HepG2 (cell line): ENCODE results near the gene MRPS2. TPM values are rescaled to one million over a fixed set of nuclear protein-coding genes. Genes with fewer than 3 reads are reported as not detected.

Source experiments
- DMAP1 ChIP-seq: IDR thresholded peaks from 2 replicates; pipeline ENCODE4 v1.6.1; 2016
- EHMT2 ChIP-seq: fragments of 200-600 bp; sonication (generic); IDR thresholded peaks from 2 replicates; pipeline ENCODE4 v1.7.0; 2017; ENCODE audit warnings: antibody characterized with exemption, low read depth, low read length, borderline replicate concordance
- NFATC3 ChIP-seq: sonication (generic); formaldehyde crosslinking; IDR thresholded peaks from 2 replicates; pipeline ENCODE4 v1.5.1; 2020; ENCODE audit warnings: mild to moderate bottlenecking, missing genetic modification reagents
- NFYC ChIP-seq: IDR thresholded peaks from 2 replicates; pipeline ENCODE4 v1.6.1; 2016; ENCODE audit warnings: missing genetic modification reagents, missing compliant biosample characterization
- PHF20 ChIP-seq: sonication (generic); formaldehyde crosslinking; IDR thresholded peaks from 2 replicates; pipeline ENCODE4 v1.5.0; 2020; ENCODE audit warnings: mild to moderate bottlenecking, missing genetic modification reagents
- TOPORS ChIP-seq: sonication (generic); formaldehyde crosslinking; IDR thresholded peaks from 2 replicates; pipeline ENCODE4 v1.8.0; 2023; ENCODE audit warnings: mild to moderate bottlenecking, missing genetic modification reagents
- U2AF2 ChIP-seq: fragments of 200-400 bp; formaldehyde crosslinking; IDR thresholded peaks from 2 replicates; pipeline ENCODE4 v1.6.1; 2017; ENCODE audit warnings: low read depth, mild to moderate bottlenecking, low read length
- XBP1 ChIP-seq: sonication (generic); formaldehyde crosslinking; IDR thresholded peaks from 2 replicates; pipeline ENCODE4 v1.5.0; 2020; ENCODE audit warnings: missing genetic modification reagents
- ZBTB21 ChIP-seq: sonication (generic); formaldehyde crosslinking; IDR thresholded peaks from 2 replicates; pipeline ENCODE4 v1.4.0; 2020; ENCODE audit warnings: missing genetic modification reagents
- ZC3H4 ChIP-seq: sonication (generic); formaldehyde crosslinking; IDR thresholded peaks from 2 replicates; pipeline ENCODE4 v1.4.0; 2020; ENCODE audit warnings: missing genetic modification reagents, borderline replicate concordance
- ZNF572 ChIP-seq: sonication (generic); formaldehyde crosslinking; IDR thresholded peaks from 2 replicates; pipeline ENCODE4 v1.5.1; 2020; ENCODE audit warnings: mild to moderate bottlenecking, missing genetic modification reagents
- ZNF580 ChIP-seq: IDR thresholded peaks from 2 replicates; pipeline ENCODE4 v1.6.1; 2016; ENCODE audit warnings: low read depth, borderline replicate concordance
- ZNF589 ChIP-seq: sonication (generic); formaldehyde crosslinking; conservative IDR thresholded peaks from 2 replicates; pipeline ENCODE4 v1.8.0; 2022; ENCODE audit warnings: mild to moderate bottlenecking, moderate library complexity, missing genetic modification reagents
- ZNF607 ChIP-seq: sonication (generic); formaldehyde crosslinking; IDR thresholded peaks from 2 replicates; pipeline ENCODE4 v1.5.1; 2020; ENCODE audit warnings: missing genetic modification reagents, mild to moderate bottlenecking, borderline replicate concordance
- ZSCAN21 ChIP-seq: sonication (generic); formaldehyde crosslinking; IDR thresholded peaks from 2 replicates; pipeline ENCODE4 v1.8.0; 2022; ENCODE audit warnings: mild to moderate bottlenecking, missing genetic modification reagents, moderate library complexity, borderline replicate concordance
- polyA plus RNA-seq, 8 experiments: library from polyadenylated mRNA; depleted of rRNA in 3 of 8; stranded (reverse) in 7 of 8; unstranded in 1 of 8; fragments of >200 nt; fragmentation: Illumina TruSeq in 4 of 8; extraction: Trizol in 4 of 8; gene quantifications; 2 replicates each; pipeline versions ENCODE4 v1.2.1 to v1.2.3, GENCODE V29; 2011 to 2016; ENCODE audit warnings: low read depth in 4 of 8, missing spikeins in 1 of 8, mixed read lengths in 1 of 8; ENCODE audit not compliant: insufficient read depth in 1 of 8
- total RNA-seq, 5 experiments: library from RNA; depleted of rRNA; stranded (reverse); fragments of >200 nt; fragmentation: Illumina TruSeq; extraction: Trizol; gene quantifications; 2 replicates each; pipeline ENCODE4 v1.2.3, GENCODE V29; 2016; ENCODE audit warnings: low read depth in 1 of 5
- TF ChIP-seq, protein P1 (sequence below): sonication (generic); formaldehyde crosslinking; IDR thresholded peaks from 2 replicates; pipeline ENCODE4 v1.5.0; 2020; ENCODE audit warnings: mild to moderate bottlenecking, missing genetic modification reagents
- TF ChIP-seq, protein P2 (sequence below): IDR thresholded peaks from 2 replicates; pipeline ENCODE4 v1.6.1; 2016
- TF ChIP-seq, protein P3 (sequence below): sonication (generic); formaldehyde crosslinking; IDR thresholded peaks from 2 replicates; pipeline ENCODE4 v1.8.0; 2022; ENCODE audit warnings: missing genetic modification reagents, mild to moderate bottlenecking, moderate library complexity, borderline replicate concordance
- TF ChIP-seq, protein P4 (sequence below): sonication (generic); formaldehyde crosslinking; conservative IDR thresholded peaks from 2 replicates; pipeline ENCODE4 v1.4.0; 2020; ENCODE audit warnings: missing genetic modification reagents
- TF ChIP-seq, protein P5 (sequence below): sonication (generic); formaldehyde crosslinking; IDR thresholded peaks from 2 replicates; pipeline ENCODE4 v1.4.0; 2020; ENCODE audit warnings: missing genetic modification reagents

Gene MRPS2
- total and polyA plus RNA-seq, 2 of the 13 experiments (the other 11 are each of a cell fraction or from before 2014, with no cell fraction given): 44.4 to 86.7 TPM

GRCh38 chr9:135500525-135501260, at the start of gene MRPS2 (continued):
- TF ChIP-seq, protein P1, sequence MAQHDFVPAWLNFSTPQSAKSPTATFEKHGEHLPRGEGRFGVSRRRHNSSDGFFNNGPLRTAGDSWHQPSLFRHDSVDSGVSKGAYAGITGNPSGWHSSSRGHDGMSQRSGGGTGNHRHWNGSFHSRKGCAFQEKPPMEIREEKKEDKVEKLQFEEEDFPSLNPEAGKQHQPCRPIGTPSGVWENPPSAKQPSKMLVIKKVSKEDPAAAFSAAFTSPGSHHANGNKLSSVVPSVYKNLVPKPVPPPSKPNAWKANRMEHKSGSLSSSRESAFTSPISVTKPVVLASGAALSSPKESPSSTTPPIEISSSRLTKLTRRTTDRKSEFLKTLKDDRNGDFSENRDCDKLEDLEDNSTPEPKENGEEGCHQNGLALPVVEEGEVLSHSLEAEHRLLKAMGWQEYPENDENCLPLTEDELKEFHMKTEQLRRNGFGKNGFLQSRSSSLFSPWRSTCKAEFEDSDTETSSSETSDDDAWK: no peak
- TF ChIP-seq, protein P2, sequence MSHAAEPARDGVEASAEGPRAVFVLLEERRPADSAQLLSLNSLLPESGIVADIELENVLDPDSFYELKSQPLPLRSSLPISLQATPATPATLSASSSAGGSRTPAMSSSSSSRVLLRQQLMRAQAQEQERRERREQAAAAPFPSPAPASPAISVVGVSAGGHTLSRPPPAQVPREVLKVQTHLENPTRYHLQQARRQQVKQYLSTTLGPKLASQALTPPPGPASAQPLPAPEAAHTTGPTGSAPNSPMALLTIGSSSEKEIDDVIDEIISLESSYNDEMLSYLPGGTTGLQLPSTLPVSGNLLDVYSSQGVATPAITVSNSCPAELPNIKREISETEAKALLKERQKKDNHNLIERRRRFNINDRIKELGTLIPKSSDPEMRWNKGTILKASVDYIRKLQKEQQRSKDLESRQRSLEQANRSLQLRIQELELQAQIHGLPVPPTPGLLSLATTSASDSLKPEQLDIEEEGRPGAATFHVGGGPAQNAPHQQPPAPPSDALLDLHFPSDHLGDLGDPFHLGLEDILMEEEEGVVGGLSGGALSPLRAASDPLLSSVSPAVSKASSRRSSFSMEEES (CRISPR knock-in tag): peak; percentile 44; the same call in 1 of the 2 replicates
- peak; percentile 83 for TF ChIP-seq DMAP1
- peak; percentile 88; the same call in 1 of the 2 replicates for TF ChIP-seq ZNF580 (CRISPR knock-in tag)
- TF ChIP-seq ZNF607 (CRISPR knock-in tag): peak; percentile 70; the same call in 1 of the 2 replicates
- no peak for TF ChIP-seq ZBTB21 (CRISPR knock-in tag)
- TF ChIP-seq XBP1 (CRISPR knock-in tag): 0 out of 2 replicates have a peak, but pooled peaks have one; percentile 27
- TF ChIP-seq ZC3H4 (CRISPR knock-in tag): peak; percentile 83
- TF ChIP-seq NFATC3 (CRISPR knock-in tag): no peak
- TF ChIP-seq, protein P3, sequence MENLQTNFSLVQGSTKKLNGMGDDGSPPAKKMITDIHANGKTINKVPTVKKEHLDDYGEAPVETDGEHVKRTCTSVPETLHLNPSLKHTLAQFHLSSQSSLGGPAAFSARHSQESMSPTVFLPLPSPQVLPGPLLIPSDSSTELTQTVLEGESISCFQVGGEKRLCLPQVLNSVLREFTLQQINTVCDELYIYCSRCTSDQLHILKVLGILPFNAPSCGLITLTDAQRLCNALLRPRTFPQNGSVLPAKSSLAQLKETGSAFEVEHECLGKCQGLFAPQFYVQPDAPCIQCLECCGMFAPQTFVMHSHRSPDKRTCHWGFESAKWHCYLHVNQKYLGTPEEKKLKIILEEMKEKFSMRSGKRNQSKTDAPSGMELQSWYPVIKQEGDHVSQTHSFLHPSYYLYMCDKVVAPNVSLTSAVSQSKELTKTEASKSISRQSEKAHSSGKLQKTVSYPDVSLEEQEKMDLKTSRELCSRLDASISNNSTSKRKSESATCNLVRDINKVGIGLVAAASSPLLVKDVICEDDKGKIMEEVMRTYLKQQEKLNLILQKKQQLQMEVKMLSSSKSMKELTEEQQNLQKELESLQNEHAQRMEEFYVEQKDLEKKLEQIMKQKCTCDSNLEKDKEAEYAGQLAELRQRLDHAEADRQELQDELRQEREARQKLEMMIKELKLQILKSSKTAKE (CRISPR knock-in tag): peak; percentile 49; the same call in 1 of the 2 replicates
- 0 out of 2 replicates have a peak, but pooled peaks have one; percentile 65 for TF ChIP-seq ZNF589 (CRISPR knock-in tag)
- TF ChIP-seq NFYC (CRISPR knock-in tag): no peak
- TF ChIP-seq ZSCAN21: peak; percentile 88
- peak; percentile 40; the same call in 1 of the 2 replicates for TF ChIP-seq TOPORS (CRISPR knock-in tag)
- TF ChIP-seq, protein P4, sequence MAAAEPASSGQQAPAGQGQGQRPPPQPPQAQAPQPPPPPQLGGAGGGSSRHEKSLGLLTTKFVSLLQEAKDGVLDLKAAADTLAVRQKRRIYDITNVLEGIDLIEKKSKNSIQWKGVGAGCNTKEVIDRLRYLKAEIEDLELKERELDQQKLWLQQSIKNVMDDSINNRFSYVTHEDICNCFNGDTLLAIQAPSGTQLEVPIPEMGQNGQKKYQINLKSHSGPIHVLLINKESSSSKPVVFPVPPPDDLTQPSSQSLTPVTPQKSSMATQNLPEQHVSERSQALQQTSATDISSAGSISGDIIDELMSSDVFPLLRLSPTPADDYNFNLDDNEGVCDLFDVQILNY: peak; percentile 57; the same call in 1 of the 2 replicates
- peak; percentile 88 for TF ChIP-seq PHF20 (CRISPR knock-in tag)
- no peak for TF ChIP-seq ZNF572 (CRISPR knock-in tag)
- no peak for TF ChIP-seq U2AF2
- TF ChIP-seq, protein P5, sequence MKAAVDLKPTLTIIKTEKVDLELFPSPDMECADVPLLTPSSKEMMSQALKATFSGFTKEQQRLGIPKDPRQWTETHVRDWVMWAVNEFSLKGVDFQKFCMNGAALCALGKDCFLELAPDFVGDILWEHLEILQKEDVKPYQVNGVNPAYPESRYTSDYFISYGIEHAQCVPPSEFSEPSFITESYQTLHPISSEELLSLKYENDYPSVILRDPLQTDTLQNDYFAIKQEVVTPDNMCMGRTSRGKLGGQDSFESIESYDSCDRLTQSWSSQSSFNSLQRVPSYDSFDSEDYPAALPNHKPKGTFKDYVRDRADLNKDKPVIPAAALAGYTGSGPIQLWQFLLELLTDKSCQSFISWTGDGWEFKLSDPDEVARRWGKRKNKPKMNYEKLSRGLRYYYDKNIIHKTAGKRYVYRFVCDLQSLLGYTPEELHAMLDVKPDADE (CRISPR knock-in tag): peak; percentile 81; the same call in 1 of the 2 replicates
- no peak for TF ChIP-seq EHMT2
